NCI-H2107 (cell line): ENCODE measurements around the gene RELA.

Experiments
- DNase-seq: peaks from one replicate; lab custom pipeline; 2025; lab: John Stamatoyannopoulos, UW

Gene RELA

DNA sequence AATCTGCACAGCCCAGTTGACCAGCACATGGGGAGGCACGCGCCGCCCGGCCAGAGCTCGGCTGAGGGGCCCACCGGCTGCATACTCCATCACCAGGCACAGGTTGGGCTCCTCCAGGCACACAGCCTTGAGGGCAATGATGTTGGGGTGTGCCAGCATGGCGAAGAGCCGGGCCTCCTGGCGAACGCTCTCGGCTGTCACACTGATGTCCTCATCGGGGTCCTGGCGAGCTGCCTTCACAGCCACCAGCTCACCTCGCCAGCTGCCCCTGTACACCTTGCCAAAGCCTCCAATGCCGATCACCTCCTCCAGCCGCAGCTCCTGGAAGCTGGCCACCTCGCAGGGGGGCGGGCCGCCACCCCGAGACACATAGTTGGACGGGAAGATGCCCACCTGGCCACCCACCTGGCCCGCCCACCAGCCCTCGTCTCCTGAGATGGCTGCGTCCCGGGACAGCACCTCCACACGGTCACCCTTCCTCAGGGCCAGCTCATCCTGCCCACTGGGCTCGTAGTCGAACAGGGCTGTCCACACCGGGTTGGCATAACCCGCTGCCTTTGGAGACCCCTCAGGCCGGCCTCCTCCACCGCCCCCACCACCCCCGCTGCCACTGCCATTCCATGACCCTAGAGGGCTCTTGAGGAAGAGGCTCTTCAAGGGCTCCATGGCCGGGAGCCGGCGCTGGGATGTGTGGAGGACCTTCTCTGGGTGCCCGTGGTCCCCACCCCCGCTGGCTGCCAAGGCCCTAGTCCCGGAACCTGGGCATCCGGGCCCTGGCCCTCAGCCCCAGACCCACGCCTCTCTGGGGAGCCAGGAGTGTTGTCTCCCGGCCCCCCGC lies 49.4 kb downstream of the RELA start:
- DNase-seq = no peak

DNA sequence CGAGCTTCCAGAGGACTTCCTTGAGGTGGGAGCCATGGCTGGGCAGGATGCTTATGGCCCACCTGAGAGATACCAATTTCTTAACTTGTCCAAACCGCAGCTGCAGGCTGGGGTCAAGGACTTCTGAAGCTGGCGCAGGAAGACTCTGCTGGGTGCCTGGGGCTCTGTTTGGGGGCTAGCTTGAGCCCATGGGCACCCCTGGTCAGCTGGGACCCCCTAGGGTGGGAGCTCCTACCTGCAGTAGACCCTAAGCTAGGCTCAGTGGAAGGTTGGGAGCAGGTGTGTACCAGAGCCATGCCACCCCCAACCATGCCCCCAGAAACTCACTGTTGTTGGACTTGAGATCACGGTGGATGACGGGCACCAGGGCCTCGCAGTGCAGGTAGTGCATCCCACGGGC lies 50.0 kb downstream of the RELA start:
- DNase-seq = no peak

DNA sequence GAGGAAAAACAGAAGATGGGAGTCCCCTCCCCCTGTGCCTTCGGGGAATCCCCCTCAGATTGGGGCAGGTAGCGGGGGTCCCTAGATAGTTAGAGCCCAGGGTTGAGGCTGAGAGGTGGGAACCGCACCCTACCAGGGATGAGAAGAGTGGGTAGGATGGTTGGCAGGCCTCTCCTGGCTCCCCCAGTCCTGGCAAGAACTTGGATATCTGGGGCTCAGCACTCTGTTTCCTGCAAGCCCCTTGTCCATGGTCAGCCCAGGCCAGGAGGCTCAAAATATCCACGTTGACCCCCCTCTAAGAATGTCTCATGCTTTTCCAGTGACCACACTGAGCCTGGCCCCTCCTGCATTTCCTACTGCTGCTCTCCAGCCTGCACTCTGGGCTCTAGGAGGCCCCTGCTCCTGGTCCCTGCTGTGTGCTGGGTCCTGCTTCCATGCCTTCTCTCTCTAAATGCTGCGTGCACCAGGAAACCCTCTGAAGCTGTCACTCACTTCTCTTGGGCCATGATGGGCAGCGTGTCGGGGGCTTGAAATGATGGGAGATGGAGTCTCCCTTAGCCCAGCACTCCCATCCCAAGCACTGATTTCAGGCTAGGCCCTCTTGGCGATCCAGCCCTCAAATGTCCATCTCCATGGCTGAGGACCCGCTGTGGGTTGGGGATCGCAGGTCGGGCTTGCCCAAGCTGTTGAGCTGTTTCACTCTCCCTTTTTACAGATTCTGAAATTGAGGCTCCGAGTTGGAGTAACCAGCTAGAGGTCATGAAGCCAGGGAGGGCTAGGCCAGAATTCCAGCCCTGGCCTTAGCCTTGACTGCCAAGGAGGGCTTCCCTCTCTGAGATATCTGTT lies 50.7 kb downstream of the RELA start:
- DNase-seq = no peak

DNA sequence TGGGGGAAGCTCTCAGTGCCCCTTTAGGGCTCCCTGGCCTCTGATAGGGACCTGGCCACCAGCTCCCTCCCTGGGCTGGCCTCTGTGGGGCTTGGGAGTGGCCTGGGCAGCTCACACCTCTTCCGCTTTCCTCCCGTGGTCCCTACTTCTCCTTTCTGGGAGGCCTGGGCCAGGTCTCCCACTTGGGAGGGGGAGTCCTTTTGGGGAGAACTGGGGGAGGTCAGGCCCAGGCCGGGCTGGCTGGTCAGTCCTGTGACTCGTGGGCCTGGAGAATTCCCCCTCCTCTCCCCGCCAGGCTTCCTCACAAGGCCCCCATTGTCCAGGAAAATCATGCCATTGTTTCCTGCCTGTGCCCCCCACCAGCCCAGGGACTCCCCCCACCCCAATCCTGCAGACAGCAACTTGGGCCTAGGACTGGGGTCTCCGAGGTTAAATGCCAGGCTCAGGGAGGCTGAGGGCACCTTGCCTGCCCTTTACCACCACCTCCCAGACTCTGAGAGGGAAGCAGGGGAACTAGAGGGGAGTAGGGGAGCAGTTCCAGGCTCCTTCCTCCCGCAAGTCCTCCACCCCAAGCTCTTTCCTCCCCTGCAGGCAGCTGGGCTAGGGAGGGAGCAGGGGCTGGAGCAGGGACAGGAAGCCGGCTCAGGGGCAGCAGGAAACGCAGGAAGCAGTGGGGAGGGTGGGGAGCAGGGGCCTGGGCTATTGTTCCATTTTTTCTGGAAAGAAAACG lies 51.5 kb downstream of the RELA start:
- no peak for DNase-seq

DNA sequence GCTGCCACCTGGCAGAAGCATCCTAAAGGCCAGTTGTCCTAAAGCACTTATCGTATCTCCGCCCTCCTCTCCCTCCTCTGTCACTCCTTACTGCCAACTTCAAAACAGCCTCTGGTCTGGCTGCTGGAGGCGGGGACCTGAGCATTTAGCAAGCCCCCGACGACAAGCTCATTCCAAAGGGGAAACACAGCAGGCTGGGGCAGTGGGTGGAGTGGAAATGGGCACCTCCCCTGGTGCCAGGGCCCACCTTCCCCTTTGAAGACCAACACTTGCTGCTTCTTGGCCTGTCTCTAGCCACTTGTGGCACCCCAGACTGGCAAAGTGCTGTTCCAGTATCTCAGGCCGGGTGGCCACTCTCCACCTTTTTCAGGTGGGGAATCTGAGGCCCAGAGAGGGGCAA lies 52.3 kb downstream of the RELA start:
- no peak for DNase-seq

DNA sequence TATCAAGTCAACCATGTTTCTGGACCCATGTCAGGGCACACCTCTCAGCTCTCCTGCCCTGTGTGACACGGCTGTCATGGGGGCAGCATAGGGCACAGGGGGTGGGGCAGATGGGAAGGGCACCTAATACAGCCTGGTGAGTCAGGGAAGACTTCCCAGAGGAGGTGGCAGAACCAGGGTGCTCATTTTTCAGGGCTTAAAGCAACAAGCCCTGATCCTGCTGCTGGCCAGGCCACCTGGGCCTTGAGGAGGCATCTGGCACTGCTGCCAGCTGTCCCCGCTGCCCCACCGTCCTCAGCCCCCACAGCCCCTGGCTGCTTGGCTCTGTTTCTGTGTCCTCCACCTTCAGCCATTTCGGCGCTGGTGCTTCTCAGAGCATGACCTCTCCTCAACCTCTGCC lies 53.1 kb downstream of the RELA start:
- no peak for DNase-seq

DNA sequence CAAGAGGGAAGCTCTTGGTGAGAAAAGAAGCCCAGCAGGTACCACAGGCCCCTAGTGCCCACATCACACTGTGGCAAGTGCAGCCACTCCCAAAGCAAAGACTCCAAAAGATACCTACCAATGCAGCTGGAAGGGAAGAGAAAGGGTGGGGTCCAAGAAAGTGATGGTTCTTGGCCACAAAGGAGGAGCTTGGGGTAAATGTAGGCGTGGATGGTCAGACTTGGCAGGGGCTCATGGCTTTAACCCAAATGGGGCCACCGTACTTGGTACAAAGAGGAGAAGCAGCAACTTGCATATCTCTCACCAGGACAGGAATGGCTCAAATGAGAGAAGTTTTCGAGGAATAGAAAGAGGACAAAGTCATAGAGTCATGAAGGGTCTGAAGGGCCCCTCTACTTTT lies 53.5 kb downstream of the RELA start:
- no peak for DNase-seq

DNA sequence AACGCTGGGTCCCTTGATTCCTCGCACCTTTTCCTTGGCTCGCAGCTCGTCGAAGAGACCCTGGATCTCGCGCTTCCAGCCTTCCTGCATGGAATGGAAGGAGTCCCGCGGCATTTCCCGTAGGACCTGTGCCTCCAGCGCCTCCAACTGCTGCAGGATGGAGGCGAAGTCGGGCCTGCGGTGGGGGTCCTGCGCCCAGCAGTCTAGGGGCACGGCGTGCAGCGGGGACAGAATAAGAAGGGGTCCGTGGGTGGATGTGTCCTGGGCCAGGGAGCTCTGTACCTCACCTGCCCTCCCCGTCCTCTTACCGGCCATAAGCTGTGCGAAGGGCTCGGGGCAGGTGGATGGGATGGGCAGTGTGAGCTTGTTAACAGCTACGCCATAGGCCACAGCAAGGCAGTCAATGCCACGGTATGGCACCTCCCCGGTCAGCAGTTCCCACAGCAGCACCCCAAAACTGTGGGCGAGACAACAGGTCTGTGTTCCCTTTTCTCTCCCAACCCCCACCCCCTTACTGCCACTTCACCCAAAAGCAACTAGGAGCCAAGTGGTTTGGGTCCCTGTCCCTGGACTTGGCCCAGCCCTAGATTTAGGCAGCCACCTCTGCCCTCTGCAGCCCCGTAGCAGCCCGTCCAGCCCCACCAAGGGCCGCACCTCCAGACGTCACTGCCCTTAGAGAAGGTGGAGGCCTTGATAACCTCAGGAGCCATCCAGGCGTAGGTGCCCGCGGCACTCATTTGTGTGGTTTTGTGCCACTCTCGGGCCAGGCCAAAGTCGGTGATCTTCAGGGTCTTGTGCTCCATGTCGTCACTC lies 54.9 kb downstream of the RELA start:
- no peak for DNase-seq

DNA sequence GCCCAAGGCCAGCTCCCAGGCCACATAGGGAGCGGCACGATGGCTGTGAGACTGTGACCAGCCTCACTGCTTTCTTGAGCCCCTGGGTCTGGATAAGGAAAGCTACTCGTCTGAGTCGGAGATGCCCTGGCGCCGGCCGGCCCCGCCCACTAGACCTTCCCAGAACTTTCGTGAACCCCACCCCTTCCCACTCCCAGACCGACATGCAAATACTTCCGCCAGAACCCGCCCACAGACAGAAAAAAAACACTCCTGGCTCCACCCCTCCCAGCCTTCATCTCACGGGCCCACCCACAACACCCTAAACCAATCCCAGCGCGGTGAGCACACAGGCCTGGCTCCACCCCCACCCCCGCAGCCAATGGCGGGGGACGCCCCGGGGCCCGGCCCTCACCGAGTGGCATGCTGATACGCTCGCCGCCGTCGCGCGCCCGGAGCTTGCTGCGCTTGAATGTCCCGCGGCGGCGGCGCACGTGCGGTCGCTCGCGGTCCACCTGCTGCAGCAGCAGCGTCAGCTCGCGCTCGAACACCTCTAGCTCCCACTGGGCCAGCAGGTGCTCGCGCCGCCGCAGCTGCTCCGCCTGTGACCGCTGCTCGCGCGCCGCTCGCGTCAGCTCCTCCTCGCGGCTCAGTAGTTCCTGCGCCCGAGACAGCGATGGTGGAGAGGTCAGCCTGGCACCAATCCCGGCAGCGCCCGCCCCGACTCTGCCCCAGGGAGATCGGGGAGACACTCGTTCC lies 55.7 kb downstream of the RELA start:
- DNase-seq = no peak

DNA sequence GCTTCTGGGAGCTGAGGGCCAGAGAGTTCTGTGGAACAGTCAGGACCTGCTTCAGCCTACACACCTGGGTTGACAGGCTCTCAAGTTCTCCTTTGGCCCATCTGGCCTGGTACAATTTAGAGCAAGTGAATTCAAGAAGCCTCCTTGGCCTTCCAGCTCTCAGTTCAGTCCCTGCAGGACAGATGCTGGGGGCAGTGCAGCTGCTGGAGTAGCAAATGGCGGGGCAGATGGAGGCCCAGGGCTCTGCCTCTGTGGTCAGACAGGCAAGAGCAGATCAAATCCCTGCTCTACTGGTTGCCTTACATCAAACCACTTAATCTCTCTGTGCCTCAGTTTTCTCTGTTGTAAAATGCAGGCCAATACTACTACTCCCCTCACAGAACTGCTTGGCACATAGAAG lies 58.5 kb downstream of the RELA start:
- no peak for DNase-seq
